ENCODE measurements around the gene VEPH1. TPM values are rescaled to one million over a fixed set of nuclear protein-coding genes. Genes with fewer than 3 reads are reported as not detected.

VEPH1 gene
- polyA plus RNA-seq, 1 donor (not counting 4 experiments of a cell fraction or from before 2014, with no cell fraction given): 0.21 TPM

DNA sequence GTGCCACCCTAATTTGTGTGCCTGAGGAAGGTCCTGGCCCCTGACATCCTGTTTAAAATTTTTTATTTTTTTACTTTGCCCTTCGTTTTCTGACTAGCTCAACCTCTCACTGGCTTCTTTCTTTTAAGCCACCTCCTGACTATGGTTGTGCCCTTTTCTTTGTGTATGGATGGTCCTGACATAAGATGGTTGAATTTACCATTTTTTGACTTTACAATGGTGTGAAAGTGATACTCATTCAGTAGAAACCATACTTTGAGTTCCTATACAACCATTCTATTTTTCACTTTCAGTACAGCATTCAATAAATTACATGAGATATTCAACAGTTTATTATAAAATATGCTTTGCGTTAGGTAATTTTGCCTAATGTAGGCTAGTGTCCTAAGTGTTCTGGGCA is 140.9 kb downstream of the VEPH1 start:
- dilution Hi-C loops (cut with MboI; ENCODE audit: extremely low pct_ligation_motif_present, low sequenced_read_pairs): no loop called here
- Histone ChIP-seq H3K4me1 (ENCODE audit: control insufficient read depth, extremely low read depth, insufficient read depth, low read length) (peaks cover 17% of the 10 kb centered on the region), H3K4me2 (ENCODE audit: control insufficient read depth, extremely low read depth, insufficient read depth, low read depth, low read length) (no peak overlapping the region), H3K79me2 (ENCODE audit: control insufficient read depth, insufficient read depth, low read length) (no peaks in the 10 kb centered on the region), H2AFZ (ENCODE audit: control insufficient read depth, low read length) (no peak overlapping the region), H3K27me3 (ENCODE audit: control insufficient read depth, extremely low read depth, insufficient read depth, low read length) (no peaks in the 10 kb centered on the region), H3K36me3 (ENCODE audit: control insufficient read depth in 2 of 2, extremely low read depth in 1 of 2, insufficient read depth in 2 of 2, low read length in 2 of 2) (no peaks in the 10 kb centered on the region), H4K20me1 (ENCODE audit: control insufficient read depth, extremely low read depth, insufficient read depth, low read length) (no peaks in the 10 kb centered on the region), H3K9me3 (ENCODE audit: control insufficient read depth, low read depth, low read length) (no peaks in the 10 kb centered on the region), H3K27ac (ENCODE audit: control insufficient read depth, insufficient read depth, low read length) (no peak overlapping the region), H3K4me3 (ENCODE audit: control insufficient read depth in 2 of 3, extremely low read depth in 1 of 3, insufficient read depth in 2 of 3, low read depth in 1 of 3, low read length in 3 of 3) (no peak overlapping the region), H3K9me1 (ENCODE audit: control insufficient read depth, extremely low read depth, insufficient read depth, low read length) (no peaks in the 10 kb centered on the region), H3K9ac (ENCODE audit: control insufficient read depth, extremely low read depth, insufficient read depth, low read length) (no peak overlapping the region)
- FAIRE-seq: no peak
- TF ChIP-seq EZH2 (IDR thresholded peaks at IDR 0.05; ENCODE audit: low read length): no peak
- TF ChIP-seq, protein P1, sequence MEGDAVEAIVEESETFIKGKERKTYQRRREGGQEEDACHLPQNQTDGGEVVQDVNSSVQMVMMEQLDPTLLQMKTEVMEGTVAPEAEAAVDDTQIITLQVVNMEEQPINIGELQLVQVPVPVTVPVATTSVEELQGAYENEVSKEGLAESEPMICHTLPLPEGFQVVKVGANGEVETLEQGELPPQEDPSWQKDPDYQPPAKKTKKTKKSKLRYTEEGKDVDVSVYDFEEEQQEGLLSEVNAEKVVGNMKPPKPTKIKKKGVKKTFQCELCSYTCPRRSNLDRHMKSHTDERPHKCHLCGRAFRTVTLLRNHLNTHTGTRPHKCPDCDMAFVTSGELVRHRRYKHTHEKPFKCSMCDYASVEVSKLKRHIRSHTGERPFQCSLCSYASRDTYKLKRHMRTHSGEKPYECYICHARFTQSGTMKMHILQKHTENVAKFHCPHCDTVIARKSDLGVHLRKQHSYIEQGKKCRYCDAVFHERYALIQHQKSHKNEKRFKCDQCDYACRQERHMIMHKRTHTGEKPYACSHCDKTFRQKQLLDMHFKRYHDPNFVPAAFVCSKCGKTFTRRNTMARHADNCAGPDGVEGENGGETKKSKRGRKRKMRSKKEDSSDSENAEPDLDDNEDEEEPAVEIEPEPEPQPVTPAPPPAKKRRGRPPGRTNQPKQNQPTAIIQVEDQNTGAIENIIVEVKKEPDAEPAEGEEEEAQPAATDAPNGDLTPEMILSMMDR (optimal IDR thresholded peaks at IDR 0.05 in 1 of 3, IDR thresholded peaks at IDR 0.05 in 1 of 3, conservative IDR thresholded peaks at IDR 0.05 in 1 of 3; ENCODE audit: extremely low read depth in 1 of 3, insufficient read depth in 2 of 3, low read length in 3 of 3): no peak
- no peak for DNase-seq (ENCODE audit: low read depth, low spot score)

DNA sequence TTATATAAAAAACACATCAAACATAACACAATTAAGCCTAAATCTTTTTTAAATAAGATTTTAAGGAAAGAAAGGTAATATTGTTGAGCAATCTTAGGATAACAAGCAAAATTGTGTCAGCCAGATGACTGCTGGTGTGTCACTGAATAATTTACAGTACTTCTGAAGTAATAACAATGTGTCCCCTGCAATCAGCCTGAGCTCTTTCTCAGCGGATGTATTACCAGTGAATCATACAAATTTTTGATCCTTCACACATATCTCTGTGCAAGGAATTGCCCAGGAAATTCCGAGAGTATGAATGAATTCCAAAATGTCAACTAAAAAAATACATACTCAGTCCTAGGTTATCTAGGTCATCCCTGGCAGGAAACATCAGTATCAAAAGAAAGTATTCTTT is 143.2 kb downstream of the VEPH1 start:
- Histone ChIP-seq H4K20me1 (ENCODE audit: control insufficient read depth, extremely low read depth, insufficient read depth, low read length) (no peaks in the 10 kb centered on the region), H3K9ac (ENCODE audit: control insufficient read depth, extremely low read depth, insufficient read depth, low read length) (no peak overlapping the region), H3K9me1 (ENCODE audit: control insufficient read depth, extremely low read depth, insufficient read depth, low read length) (no peaks in the 10 kb centered on the region), H3K4me2 (ENCODE audit: control insufficient read depth, extremely low read depth, insufficient read depth, low read depth, low read length) (peak overlapping the region; percentile 23), H3K4me3 (ENCODE audit: control insufficient read depth in 2 of 3, extremely low read depth in 1 of 3, insufficient read depth in 2 of 3, low read depth in 1 of 3, low read length in 3 of 3) (no peak overlapping the region), H3K27ac (ENCODE audit: control insufficient read depth, insufficient read depth, low read length) (peak overlapping the region; percentile 39), H3K79me2 (ENCODE audit: control insufficient read depth, insufficient read depth, low read length) (no peaks in the 10 kb centered on the region), H3K27me3 (ENCODE audit: control insufficient read depth, extremely low read depth, insufficient read depth, low read length) (no peaks in the 10 kb centered on the region), H3K4me1 (ENCODE audit: control insufficient read depth, extremely low read depth, insufficient read depth, low read length) (peaks cover 17% of the 10 kb centered on the region), H3K36me3 (ENCODE audit: control insufficient read depth in 2 of 2, extremely low read depth in 1 of 2, insufficient read depth in 2 of 2, low read length in 2 of 2) (no peaks in the 10 kb centered on the region), H3K9me3 (ENCODE audit: control insufficient read depth, low read depth, low read length) (no peaks in the 10 kb centered on the region), H2AFZ (ENCODE audit: control insufficient read depth, low read length) (no peak overlapping the region)
- TF ChIP-seq EZH2 (IDR thresholded peaks at IDR 0.05; ENCODE audit: low read length): no peak
- TF ChIP-seq, protein P1 (optimal IDR thresholded peaks at IDR 0.05 in 1 of 3, IDR thresholded peaks at IDR 0.05 in 1 of 3, conservative IDR thresholded peaks at IDR 0.05 in 1 of 3; ENCODE audit: extremely low read depth in 1 of 3, insufficient read depth in 2 of 3, low read length in 3 of 3): no peak
- peak; percentile 7 for DNase-seq (ENCODE audit: low read depth, low spot score)
- FAIRE-seq: peak; percentile 66
- dilution Hi-C loops (cut with MboI; ENCODE audit: extremely low pct_ligation_motif_present, low sequenced_read_pairs): no loop called here
